AG09319 (cell line): ENCODE measurements around the gene CEP170B.

Experiments used
- DNase-seq: peaks from one replicate; pipeline ENCODE4 v3.0.0-alpha.2; 2010; ENCODE audit warnings: low read depth; ENCODE audit errors: extremely low read depth
- TF ChIP-seq, protein P1 (sequence below): IDR thresholded peaks from 2 replicates; pipeline ENCODE4 v1.5.1; 2011; ENCODE audit warnings: low read depth, mild to moderate bottlenecking, inconsistent platforms, low read length, moderate library complexity

CEP170B gene

GRCh38 chr14:104925214-104925854 is 60.3 kb downstream of the CEP170B start:
- no peak for DNase-seq
- TF ChIP-seq, protein P1, sequence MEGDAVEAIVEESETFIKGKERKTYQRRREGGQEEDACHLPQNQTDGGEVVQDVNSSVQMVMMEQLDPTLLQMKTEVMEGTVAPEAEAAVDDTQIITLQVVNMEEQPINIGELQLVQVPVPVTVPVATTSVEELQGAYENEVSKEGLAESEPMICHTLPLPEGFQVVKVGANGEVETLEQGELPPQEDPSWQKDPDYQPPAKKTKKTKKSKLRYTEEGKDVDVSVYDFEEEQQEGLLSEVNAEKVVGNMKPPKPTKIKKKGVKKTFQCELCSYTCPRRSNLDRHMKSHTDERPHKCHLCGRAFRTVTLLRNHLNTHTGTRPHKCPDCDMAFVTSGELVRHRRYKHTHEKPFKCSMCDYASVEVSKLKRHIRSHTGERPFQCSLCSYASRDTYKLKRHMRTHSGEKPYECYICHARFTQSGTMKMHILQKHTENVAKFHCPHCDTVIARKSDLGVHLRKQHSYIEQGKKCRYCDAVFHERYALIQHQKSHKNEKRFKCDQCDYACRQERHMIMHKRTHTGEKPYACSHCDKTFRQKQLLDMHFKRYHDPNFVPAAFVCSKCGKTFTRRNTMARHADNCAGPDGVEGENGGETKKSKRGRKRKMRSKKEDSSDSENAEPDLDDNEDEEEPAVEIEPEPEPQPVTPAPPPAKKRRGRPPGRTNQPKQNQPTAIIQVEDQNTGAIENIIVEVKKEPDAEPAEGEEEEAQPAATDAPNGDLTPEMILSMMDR: no peak

- TF ChIP-seq, protein P1: no peak
- no peak for DNase-seq
Measured at GRCh38 chr14:104925855-104926609, 61.0 kb downstream of the CEP170B start.

- no peak for DNase-seq
- TF ChIP-seq, protein P1: no peak
Measured at GRCh38 chr14:104926619-104927431, 61.8 kb downstream of the CEP170B start.

GRCh38 chr14:104927432-104927816 is 62.4 kb downstream of the CEP170B start:
- TF ChIP-seq, protein P1: no peak

GRCh38 chr14:104927901-104928300 is 62.8 kb downstream of the CEP170B start:
- TF ChIP-seq, protein P1: no peak
- DNase-seq: no peak

More at GRCh38 chr14:104927432-104927816, 62.4 kb downstream of the CEP170B start:
- DNase-seq: no peak

- TF ChIP-seq, protein P1: no peak
Measured at GRCh38 chr14:104928391-104929133, 63.5 kb downstream of the CEP170B start.

More at GRCh38 chr14:104928391-104929133, 63.5 kb downstream of the CEP170B start:
- DNase-seq: no peak
